GM12878 (cell line): ENCODE results near the gene JDP2. TPM values are rescaled to one million over a fixed set of nuclear protein-coding genes. Genes with fewer than 3 reads are reported as not detected.

Experiments
- ATAC-seq: fragments of 200-7000 bp; cut with Tn5 transposase; 3 replicates; pipeline ENCODE4 v1.9.1; 2020; ENCODE audit warnings: mild to moderate bottlenecking, moderate library complexity
- BruUV-seq: library from RNA; stranded (reverse); fragments of 400-500 nt; replicated peaks from 2 replicates; lab custom pipeline; 2021; lab: Mats Ljungman, UMichigan
- CTCF ChIA-PET: fragments of 300-600 bp; sonication (Branson Sonifier 250); formaldehyde crosslinking; extraction: SDS; loops from one replicate; lab custom pipeline; 2021; ENCODE audit warnings: inconsistent platforms; lab: Yijun Ruan, JAX
- POLR2A ChIA-PET: fragments of 350-600 bp; formaldehyde crosslinking; extraction: SDS; loops from one replicate; lab custom pipeline; 2021; ENCODE audit warnings: inconsistent platforms; lab: Charles Lee
- RAD21 ChIA-PET: fragments of 300-600 bp; sonication (Branson Sonifier 250); formaldehyde crosslinking; loops from one replicate; lab custom pipeline; 2023; ENCODE audit warnings: antibody characterized with exemption; ENCODE audit not compliant: unreplicated experiment; lab: Charles Lee
- SMC1A ChIA-PET: fragments of 300-600 bp; sonication (Branson Sonifier 250); formaldehyde crosslinking; loops from one replicate; lab custom pipeline; 2023; ENCODE audit not compliant: unreplicated experiment, uncharacterized antibody; lab: Charles Lee
- DNase-seq: peaks from one replicate; pipeline ENCODE4 v3.0.0-alpha.2; 2011; ENCODE audit warnings: low read depth, low spot score
- FAIRE-seq: peaks from 3 replicates; lab custom pipeline; 2011; peaks lifted over from hg19 to GRCh38; lab: Jason Lieb, UNC
- H2AFZ ChIP-seq: 2 replicates; pipeline ENCODE4 v1.6.0; 2011; ENCODE audit warnings: low read depth, low read length, control low read depth; ENCODE audit not compliant: control insufficient read depth
- H3K27ac ChIP-seq: 2 replicates; pipeline ENCODE4 v1.5.1; 2011; ENCODE audit warnings: control low read depth; ENCODE audit not compliant: control insufficient read depth, insufficient read depth
- H3K27me3 ChIP-seq, 2 experiments: replicated peaks in 1 of 2; 2 replicates each; pipeline versions ENCODE4 v1.6.0 to v1.6.1; 2011; ENCODE audit warnings: low read length in 1 of 2; ENCODE audit not compliant: control insufficient read depth in 2 of 2, insufficient read depth in 2 of 2
- H3K36me3 ChIP-seq, 2 experiments: 2 replicates each; pipeline ENCODE4 v1.5.1; 2011; ENCODE audit warnings: low read length in 1 of 2; ENCODE audit not compliant: control insufficient read depth in 2 of 2, insufficient read depth in 2 of 2
- H3K4me1 ChIP-seq: 2 replicates; pipeline ENCODE4 v1.6.1; 2011; ENCODE audit warnings: mild to moderate bottlenecking, low read length, moderate library complexity, mixed read lengths; ENCODE audit not compliant: control insufficient read depth, insufficient read depth
- H3K4me2 ChIP-seq: 2 replicates; pipeline ENCODE4 v1.6.0; 2011; ENCODE audit warnings: control low read depth; ENCODE audit not compliant: control insufficient read depth, insufficient read depth
- H3K4me3 ChIP-seq: fragments of 200-600 bp; sonication (generic); 2 replicates; pipeline ENCODE4 v1.5.1; 2016
- H3K79me2 ChIP-seq: 2 replicates; pipeline ENCODE4 v1.6.0; 2011; ENCODE audit warnings: low read length; ENCODE audit not compliant: control insufficient read depth, insufficient read depth
- H3K9ac ChIP-seq: 2 replicates; pipeline ENCODE4 v1.8.0; 2011; ENCODE audit warnings: low read length, control low read depth, mixed read lengths; ENCODE audit not compliant: control insufficient read depth, insufficient read depth
- H3K9me3 ChIP-seq: replicated peaks from 3 replicates; pipeline ENCODE4 v1.5.1; 2011; ENCODE audit warnings: mild to moderate bottlenecking, low read length; ENCODE audit not compliant: control insufficient read depth, insufficient read depth
- H4K20me1 ChIP-seq: 2 replicates; pipeline ENCODE4 v1.6.0; 2011; ENCODE audit not compliant: control insufficient read depth, insufficient read depth
- ATF7 ChIP-seq: fragments of 450-650 bp; IDR thresholded peaks from 2 replicates; pipeline ENCODE4 v1.6.1; 2016; ENCODE audit warnings: low read depth, mild to moderate bottlenecking
- CREB1 ChIP-seq: IDR thresholded peaks from 2 replicates; pipeline ENCODE4 v1.6.1; 2012; ENCODE audit warnings: low read depth, mild to moderate bottlenecking, inconsistent platforms
- CTCF ChIP-seq, 3 experiments: IDR thresholded peaks in 2 of 3; conservative IDR thresholded peaks in 1 of 3; 2 replicates each; pipeline ENCODE4 v1.5.1; 2011; ENCODE audit warnings: low read depth in 3 of 3, low read length in 3 of 3, mild to moderate bottlenecking in 3 of 3, control low read depth in 2 of 3, moderate library complexity in 2 of 3, inconsistent platforms in 1 of 3, mixed read lengths in 1 of 3; ENCODE audit not compliant: control insufficient read depth in 2 of 3, insufficient read depth in 1 of 3; ENCODE audit errors: extremely low read depth in 1 of 3
- MEF2A ChIP-seq: IDR thresholded peaks from 2 replicates; pipeline ENCODE4 v1.6.1; 2011; ENCODE audit warnings: low read depth, mild to moderate bottlenecking, low read length, moderate library complexity; ENCODE audit not compliant: insufficient read depth
- SKIL ChIP-seq: fragments of 450-650 bp; IDR thresholded peaks from 2 replicates; pipeline ENCODE4 v1.6.1; 2017; ENCODE audit warnings: mild to moderate bottlenecking, low read depth, inconsistent platforms; ENCODE audit not compliant: poor library complexity, severe bottlenecking
- SMARCA5 ChIP-seq: fragments of 450-650 bp; IDR thresholded peaks from 2 replicates; pipeline ENCODE4 v1.6.1; 2017; ENCODE audit warnings: mild to moderate bottlenecking
- SMC3 ChIP-seq: IDR thresholded peaks from 2 replicates; pipeline ENCODE4 v1.6.1; 2011; ENCODE audit warnings: low read length, improper control_type of control experiment, borderline replicate concordance
- ZBTB4 ChIP-seq: fragments of 450-650 bp; formaldehyde crosslinking; IDR thresholded peaks from 2 replicates; pipeline ENCODE4 v1.4.0; 2022; ENCODE audit warnings: mild to moderate bottlenecking, moderate library complexity
- ZNF592 ChIP-seq: fragments of 450-650 bp; IDR thresholded peaks from 2 replicates; pipeline ENCODE4 v1.6.1; 2017; ENCODE audit warnings: mild to moderate bottlenecking, moderate library complexity
- WGBS: methylation state at CpG from one replicate; pipeline ENCODE4 v1.1.6; 2016; ENCODE audit warnings: low lambda C conversion rate; ENCODE audit not compliant: insufficient replicate concordance, insufficient coverage; ENCODE audit errors: missing lambda C conversion rate; 5-methylcytosine and 5-hydroxymethylcytosine counted together
- in situ Hi-C: fragments of 300-500 bp; cut with MboI; formaldehyde crosslinking; loops from 9 replicates; pipeline ENCODE4 v1.14.3; 2018; ENCODE audit warnings: mixed read lengths
- intact Hi-C: fragments of 100-400 bp; cut with micrococcal nuclease; formaldehyde crosslinking; loops from one replicate; pipeline ENCODE4 v1.14.2; 2022; ENCODE audit not compliant: unreplicated experiment
- polyA plus RNA-seq, 11 experiments: library from polyadenylated mRNA; depleted of rRNA in 4 of 11; unstranded in 6 of 11; stranded (reverse) in 5 of 11; fragments of >200 nt; fragmentation: Nextera tagmentation in 4 of 11; fragmentation: Illumina TruSeq in 1 of 11; extraction: Ambion mirVana in 4 of 11; extraction: Trizol in 1 of 11; gene quantifications; 1 replicate in 1 of 11; 2 replicates in 10 of 11; pipeline versions ENCODE4 v1.2.1 to v1.2.3, GENCODE V29; 2011 to 2016; ENCODE audit warnings: inconsistent platforms in 2 of 11, missing spikeins in 2 of 11, low read depth in 1 of 11
- total RNA-seq, 4 experiments: library from RNA; depleted of rRNA in 3 of 4; stranded (reverse); fragments of >200 nt in 3 of 4; fragmentation: Illumina TruSeq in 1 of 4; extraction: Trizol in 1 of 4; gene quantifications; 2 replicates each; pipeline versions ENCODE4 v1.2.1 to v1.2.3, GENCODE V29; 2013 to 2021

The JDP2 gene
- total and polyA plus RNA-seq, 10 of the 15 experiments (the other 5 are each of a cell fraction or from before 2014, with no cell fraction given), result 0.71 to 21.3 (median 11.2) TPM

- ChIA-PET CTCF (interaction anchor here (0.6 to 8.0 kb wide), 73 partner anchors 8 to 647 kb away, joined by 3 to 240 read pairs (median 5); partner anchors contain the start of genes BATF, ERG28, JDP2 and TTLL5), POLR2A (interaction anchor here (0.7 to 1.5 kb wide), 3 partner anchors 36 to 149 kb away, joined by 3 to 5 read pairs (median 4); no protein-coding TSS in a partner anchor), SMC1A (interaction anchor here (0.8 to 4.0 kb wide), 50 partner anchors 10 to 323 kb away, joined by 3 to 63 read pairs (median 5); no protein-coding TSS in a partner anchor), RAD21 (interaction anchor here (0.6 to 2.5 kb wide), 44 partner anchors 9 to 326 kb away, joined by 3 to 53 read pairs (median 6); partner anchors contain the start of gene NEK9)
- Histone ChIP-seq H3K9ac (no peak overlapping the region), H3K9me3 (no peaks in the 10 kb centered on the region), H3K79me2 (peaks cover 3% of the 10 kb centered on the region), H3K4me3 (no peak overlapping the region), H3K4me1 (peaks cover 30% of the 10 kb centered on the region), H2AFZ (no peak overlapping the region; the same call in 1 of the 2 replicates), H3K4me2 (peak overlapping the region; percentile 34), H4K20me1 (no peaks in the 10 kb centered on the region), H3K27me3 (no peaks in the 10 kb centered on the region), H3K27ac (peak overlapping the region; percentile 59), H3K36me3 (peaks cover 0 to 29% of the 10 kb centered on the region in 2 experiments; a peak in 3 of 4 replicates)
- 35% methylated on average over 14 of the region's 14 CpGs for WGBS
- peak; percentile 61 for DNase-seq
- in situ Hi-C loops (loop anchor here (10.0 kb wide), 1 partner anchor 149 kb away; no protein-coding TSS in a partner anchor), intact Hi-C loops (loop anchor here (1.0 to 10.0 kb wide), 3 partner anchors 35 to 319 kb away; no protein-coding TSS in a partner anchor)
- ATAC-seq, result peak; percentile 94
- no TSS peak for BruUV-seq
- peak; percentile 85 for FAIRE-seq
- TF ChIP-seq ZBTB4 (CRISPR knock-in tag) (no peak), SMARCA5 (0 out of 2 replicates have a peak, but pooled peaks have one; percentile 4), MEF2A (peak; percentile 43; the same call in 1 of the 2 replicates), CREB1 (no peak), SMC3 (peak; percentile 84; the same call in 1 of the 2 replicates), CTCF (IDR thresholded peaks at IDR 0.05 in 2 of 3, conservative IDR thresholded peaks at IDR 0.05 in 1 of 3; ENCODE audit: control insufficient read depth in 2 of 3, extremely low read depth in 1 of 3, insufficient read depth in 1 of 3, low read depth in 3 of 3, low read length in 3 of 3) (peak; percentile 62 to 92 (median 78)), ATF7 (no peak; the same call in 1 of the 2 replicates), SKIL (peak; percentile 34), ZNF592 (no peak)
These were observed 26.1 kb downstream of the JDP2 start for GRCh38 chr14:75453817-75454434.
